ENCODE data around the gene TPSD1. TPM values are rescaled to one million over a fixed set of nuclear protein-coding genes. Genes with fewer than 3 reads are reported as not detected.
"Not testable (repeated sequence)": the region's sequence is repeated elsewhere in the genome, so short reads cannot be mapped to it uniquely, and the experiment has no call there.

The TPSD1 gene
- total RNA-seq, 1 donor from 2014 or later = not detected

- not testable (repeated sequence) for H3K4me1 Mint-ChIP-seq (ENCODE audit: low read depth, unreplicated experiment); H3K9ac ChIP-seq (ENCODE audit: low read length); H4K20me1 ChIP-seq (ENCODE audit: insufficient read depth, low read length); H3K36me3 Mint-ChIP-seq (ENCODE audit: low read depth, unreplicated experiment); H3K27me3 Mint-ChIP-seq (ENCODE audit: low read depth, unreplicated experiment); H2AFZ ChIP-seq (ENCODE audit: low read depth, low read length); H3K4me3 ChIP-seq (ENCODE audit: insufficient read depth, low read depth, low read length); H3K79me2 ChIP-seq (ENCODE audit: insufficient read depth, low read length); H3K9me3 ChIP-seq (ENCODE audit: insufficient read depth, low read depth, low read length); H3K4me3 Mint-ChIP-seq (ENCODE audit: unreplicated experiment); H3K4me1 ChIP-seq (ENCODE audit: insufficient read depth, low read length); FAIRE-seq; H3K27ac Mint-ChIP-seq (ENCODE audit: unreplicated experiment); H3K9me3 Mint-ChIP-seq (ENCODE audit: unreplicated experiment); DNase-seq (ENCODE audit: low read depth); H3K4me2 ChIP-seq (ENCODE audit: low read length); H3K36me3 ChIP-seq (ENCODE audit: insufficient read depth, low read length); H3K27me3 ChIP-seq (ENCODE audit: insufficient read depth, low read length); H3K27ac ChIP-seq (ENCODE audit: low read depth, low read length)
Observed at GRCh38 chr16:1253701-1254364, 2.0 kb upstream of the TPSD1 start.

GRCh38 chr16:1254821-1255220 is 1.0 kb upstream of the TPSD1 start:
- not testable (repeated sequence) for H3K27ac Mint-ChIP-seq (ENCODE audit: unreplicated experiment); H3K4me2 ChIP-seq (ENCODE audit: low read length); H3K4me3 Mint-ChIP-seq (ENCODE audit: unreplicated experiment); H3K9me3 ChIP-seq (ENCODE audit: insufficient read depth, low read depth, low read length); H3K36me3 Mint-ChIP-seq (ENCODE audit: low read depth, unreplicated experiment); H3K4me1 ChIP-seq (ENCODE audit: insufficient read depth, low read length); H3K4me3 ChIP-seq (ENCODE audit: insufficient read depth, low read depth, low read length); H3K79me2 ChIP-seq (ENCODE audit: insufficient read depth, low read length); H3K4me1 Mint-ChIP-seq (ENCODE audit: low read depth, unreplicated experiment); H3K27me3 Mint-ChIP-seq (ENCODE audit: low read depth, unreplicated experiment); H2AFZ ChIP-seq (ENCODE audit: low read depth, low read length); H4K20me1 ChIP-seq (ENCODE audit: insufficient read depth, low read length); DNase-seq (ENCODE audit: low read depth); H3K36me3 ChIP-seq (ENCODE audit: insufficient read depth, low read length); H3K27ac ChIP-seq (ENCODE audit: low read depth, low read length); FAIRE-seq; H3K9me3 Mint-ChIP-seq (ENCODE audit: unreplicated experiment); H3K9ac ChIP-seq (ENCODE audit: low read length)
- peaks cover 11% of the 10 kb centered on the region for H3K27me3 ChIP-seq (ENCODE audit: insufficient read depth, low read length)

GRCh38 chr16:1256296-1256873 is 516 bp downstream of the TPSD1 start:
- peaks cover 22% of the 10 kb centered on the region for H3K27me3 ChIP-seq (ENCODE audit: insufficient read depth, low read length)
- not testable (repeated sequence) for H3K4me3 Mint-ChIP-seq (ENCODE audit: unreplicated experiment); H3K4me2 ChIP-seq (ENCODE audit: low read length); H3K4me1 Mint-ChIP-seq (ENCODE audit: low read depth, unreplicated experiment); H3K9me3 ChIP-seq (ENCODE audit: insufficient read depth, low read depth, low read length); H2AFZ ChIP-seq (ENCODE audit: low read depth, low read length); FAIRE-seq; DNase-seq (ENCODE audit: low read depth); H4K20me1 ChIP-seq (ENCODE audit: insufficient read depth, low read length); H3K36me3 Mint-ChIP-seq (ENCODE audit: low read depth, unreplicated experiment); H3K79me2 ChIP-seq (ENCODE audit: insufficient read depth, low read length); H3K9ac ChIP-seq (ENCODE audit: low read length); H3K4me1 ChIP-seq (ENCODE audit: insufficient read depth, low read length); H3K9me3 Mint-ChIP-seq (ENCODE audit: unreplicated experiment); H3K27ac ChIP-seq (ENCODE audit: low read depth, low read length); H3K27ac Mint-ChIP-seq (ENCODE audit: unreplicated experiment); H3K36me3 ChIP-seq (ENCODE audit: insufficient read depth, low read length); H3K4me3 ChIP-seq (ENCODE audit: insufficient read depth, low read depth, low read length)
- H3K27me3 Mint-ChIP-seq (ENCODE audit: low read depth, unreplicated experiment) = peaks cover 16% of the 10 kb centered on the region

GRCh38 chr16:1256874-1257322 is 1.0 kb downstream of the TPSD1 start:
- Histone ChIP-seq H3K9ac (ENCODE audit: low read length) (no peak overlapping the region), H3K27ac (ENCODE audit: low read depth, low read length) (no peak overlapping the region), H3K4me2 (ENCODE audit: low read length) (no peak overlapping the region), H3K27me3 (ENCODE audit: insufficient read depth, low read length) (peaks cover 26% of the 10 kb centered on the region), H3K4me3 (ENCODE audit: insufficient read depth, low read depth, low read length) (no peak overlapping the region), H3K4me1 (ENCODE audit: insufficient read depth, low read length) (no peaks in the 10 kb centered on the region), H4K20me1 (ENCODE audit: insufficient read depth, low read length) (no peaks in the 10 kb centered on the region), H2AFZ (ENCODE audit: low read depth, low read length) (no peak overlapping the region), H3K79me2 (ENCODE audit: insufficient read depth, low read length) (no peaks in the 10 kb centered on the region), H3K36me3 (ENCODE audit: insufficient read depth, low read length) (no peaks in the 10 kb centered on the region), H3K9me3 (ENCODE audit: insufficient read depth, low read depth, low read length) (no peaks in the 10 kb centered on the region)
- Mint-ChIP-seq H3K4me1 (ENCODE audit: low read depth, unreplicated experiment) (no peaks in the 10 kb centered on the region), H3K27me3 (ENCODE audit: low read depth, unreplicated experiment) (peaks cover 18% of the 10 kb centered on the region), H3K9me3 (ENCODE audit: unreplicated experiment) (no peaks in the 10 kb centered on the region), H3K27ac (ENCODE audit: unreplicated experiment) (no peak overlapping the region), H3K4me3 (ENCODE audit: unreplicated experiment) (no peak overlapping the region), H3K36me3 (ENCODE audit: low read depth, unreplicated experiment) (no peaks in the 10 kb centered on the region)
- FAIRE-seq (no peak), DNase-seq (ENCODE audit: low read depth) (no peak)
- no peak for TF ChIP-seq EZH2 (IDR thresholded peaks at IDR 0.05; ENCODE audit: insufficient read depth, low read length)
- no peak for TF ChIP-seq CTCF (IDR thresholded peaks at IDR 0.05; ENCODE audit: insufficient read depth, low read depth, low read length)

Data from astrocyte (in vitro differentiated cells and primary cell).